ENCODE results near the gene TTC7B.

TTC7B gene

GRCh38 chr14:90774316-90774715 is 41.9 kb downstream of the TTC7B start:
- Histone ChIP-seq H3K27me3 (ENCODE audit: insufficient read depth, low read length) (no peaks in the 10 kb centered on the region), H3K36me3 (ENCODE audit: insufficient read depth, low read length) (no peaks in the 10 kb centered on the region), H3K9me2 (ENCODE audit: low read depth, low read length) (no peaks in the 10 kb centered on the region), H3F3A (ENCODE audit: insufficient read depth, low read length) (no peaks in the 10 kb centered on the region), H2AFZ (ENCODE audit: low read length) (no peak overlapping the region), H3K4me3 (ENCODE audit: low read depth, low read length, poor library complexity, severe bottlenecking) (no peak overlapping the region), H4K20me1 (ENCODE audit: insufficient read depth, low read length) (no peaks in the 10 kb centered on the region), H3K79me2 (ENCODE audit: insufficient read depth, low read length) (no peaks in the 10 kb centered on the region), H3K27ac (ENCODE audit: low read depth, low read length, poor library complexity, severe bottlenecking) (no peak overlapping the region), H3K9me3 (ENCODE audit: low read length) (no peaks in the 10 kb centered on the region), H3K4me2 (ENCODE audit: low read length) (no peak overlapping the region), H3K9ac (ENCODE audit: low read length) (no peak overlapping the region), H3K4me1 (ENCODE audit: insufficient read depth, low read length, severe bottlenecking) (no peaks in the 10 kb centered on the region)
- no peak for TF ChIP-seq EZH2 (IDR thresholded peaks at IDR 0.05; ENCODE audit: borderline replicate concordance, low read length)
- TF ChIP-seq, protein P1, sequence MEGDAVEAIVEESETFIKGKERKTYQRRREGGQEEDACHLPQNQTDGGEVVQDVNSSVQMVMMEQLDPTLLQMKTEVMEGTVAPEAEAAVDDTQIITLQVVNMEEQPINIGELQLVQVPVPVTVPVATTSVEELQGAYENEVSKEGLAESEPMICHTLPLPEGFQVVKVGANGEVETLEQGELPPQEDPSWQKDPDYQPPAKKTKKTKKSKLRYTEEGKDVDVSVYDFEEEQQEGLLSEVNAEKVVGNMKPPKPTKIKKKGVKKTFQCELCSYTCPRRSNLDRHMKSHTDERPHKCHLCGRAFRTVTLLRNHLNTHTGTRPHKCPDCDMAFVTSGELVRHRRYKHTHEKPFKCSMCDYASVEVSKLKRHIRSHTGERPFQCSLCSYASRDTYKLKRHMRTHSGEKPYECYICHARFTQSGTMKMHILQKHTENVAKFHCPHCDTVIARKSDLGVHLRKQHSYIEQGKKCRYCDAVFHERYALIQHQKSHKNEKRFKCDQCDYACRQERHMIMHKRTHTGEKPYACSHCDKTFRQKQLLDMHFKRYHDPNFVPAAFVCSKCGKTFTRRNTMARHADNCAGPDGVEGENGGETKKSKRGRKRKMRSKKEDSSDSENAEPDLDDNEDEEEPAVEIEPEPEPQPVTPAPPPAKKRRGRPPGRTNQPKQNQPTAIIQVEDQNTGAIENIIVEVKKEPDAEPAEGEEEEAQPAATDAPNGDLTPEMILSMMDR (IDR thresholded peaks at IDR 0.05; ENCODE audit: low read length): no peak

DNA sequence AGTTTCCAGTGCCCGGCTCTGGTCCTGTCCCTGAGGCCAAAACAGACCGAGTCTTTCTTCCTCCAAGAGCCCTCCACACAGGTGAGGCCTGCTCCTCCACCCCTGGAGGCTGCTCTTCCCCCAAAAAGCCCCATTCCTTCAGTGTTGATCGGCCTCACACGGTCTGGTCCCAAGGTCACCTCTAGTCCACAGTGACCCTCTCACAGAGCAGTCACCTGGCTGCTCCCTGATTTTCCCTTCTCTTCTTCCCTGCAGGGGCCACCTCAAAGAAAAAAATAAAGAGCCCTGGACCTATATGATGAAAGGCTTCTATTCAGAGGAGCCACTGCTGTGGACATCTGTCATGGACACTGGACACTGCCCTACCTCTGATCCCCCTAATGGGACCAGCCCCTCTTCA is 42.5 kb downstream of the TTC7B start:
- no peaks in the 10 kb centered on the region for H4K20me1 ChIP-seq (ENCODE audit: insufficient read depth, low read length)
- TF ChIP-seq, protein P1 (IDR thresholded peaks at IDR 0.05; ENCODE audit: low read length): no peak
- TF ChIP-seq EZH2 (IDR thresholded peaks at IDR 0.05; ENCODE audit: borderline replicate concordance, low read length): no peak
- H3K4me3 ChIP-seq (ENCODE audit: low read depth, low read length, poor library complexity, severe bottlenecking): no peak overlapping the region
- H3F3A ChIP-seq (ENCODE audit: insufficient read depth, low read length): no peaks in the 10 kb centered on the region
- no peaks in the 10 kb centered on the region for H3K79me2 ChIP-seq (ENCODE audit: insufficient read depth, low read length)
- H3K27me3 ChIP-seq (ENCODE audit: insufficient read depth, low read length): no peaks in the 10 kb centered on the region
- no peak overlapping the region for H2AFZ ChIP-seq (ENCODE audit: low read length)
- no peak overlapping the region for H3K4me2 ChIP-seq (ENCODE audit: low read length)
- no peaks in the 10 kb centered on the region for H3K36me3 ChIP-seq (ENCODE audit: insufficient read depth, low read length)
- no peak overlapping the region for H3K27ac ChIP-seq (ENCODE audit: low read depth, low read length, poor library complexity, severe bottlenecking)
- H3K4me1 ChIP-seq (ENCODE audit: insufficient read depth, low read length, severe bottlenecking): no peaks in the 10 kb centered on the region
- H3K9me3 ChIP-seq (ENCODE audit: low read length): no peaks in the 10 kb centered on the region
- H3K9ac ChIP-seq (ENCODE audit: low read length): no peak overlapping the region
- H3K9me2 ChIP-seq (ENCODE audit: low read depth, low read length): no peaks in the 10 kb centered on the region

DNA sequence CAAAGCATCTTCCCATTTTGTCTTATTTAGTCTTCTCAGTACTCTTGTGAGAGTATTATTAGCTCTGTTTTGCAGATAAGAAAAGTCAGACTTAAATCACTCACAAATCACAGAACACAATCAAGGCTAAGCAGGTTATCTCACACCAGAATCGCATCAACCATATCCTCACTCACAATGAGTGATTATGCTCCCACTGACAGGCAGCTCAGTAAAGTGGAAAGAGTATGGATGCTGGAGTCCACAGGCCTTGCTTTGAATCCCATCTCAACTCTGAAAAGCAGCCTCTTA is 43.1 kb downstream of the TTC7B start:
- H3K9me3 ChIP-seq (ENCODE audit: low read length): no peaks in the 10 kb centered on the region
- H3K79me2 ChIP-seq (ENCODE audit: insufficient read depth, low read length): no peaks in the 10 kb centered on the region
- H3F3A ChIP-seq (ENCODE audit: insufficient read depth, low read length): no peaks in the 10 kb centered on the region
- H3K36me3 ChIP-seq (ENCODE audit: insufficient read depth, low read length): no peaks in the 10 kb centered on the region
- no peak overlapping the region for H2AFZ ChIP-seq (ENCODE audit: low read length)
- TF ChIP-seq, protein P1 (IDR thresholded peaks at IDR 0.05; ENCODE audit: low read length): no peak
- no peak for TF ChIP-seq EZH2 (IDR thresholded peaks at IDR 0.05; ENCODE audit: borderline replicate concordance, low read length)
- no peak overlapping the region for H3K4me3 ChIP-seq (ENCODE audit: low read depth, low read length, poor library complexity, severe bottlenecking)
- H3K9me2 ChIP-seq (ENCODE audit: low read depth, low read length): no peaks in the 10 kb centered on the region
- H3K9ac ChIP-seq (ENCODE audit: low read length): no peak overlapping the region
- H3K4me1 ChIP-seq (ENCODE audit: insufficient read depth, low read length, severe bottlenecking): no peaks in the 10 kb centered on the region
- H3K4me2 ChIP-seq (ENCODE audit: low read length): no peak overlapping the region
- H3K27me3 ChIP-seq (ENCODE audit: insufficient read depth, low read length): no peaks in the 10 kb centered on the region
- no peak overlapping the region for H3K27ac ChIP-seq (ENCODE audit: low read depth, low read length, poor library complexity, severe bottlenecking)
- H4K20me1 ChIP-seq (ENCODE audit: insufficient read depth, low read length): no peaks in the 10 kb centered on the region
